H1 (cell line): Measurements from ENCODE around the gene HK2.

Experiments used
- BRCA1 ChIP-seq: IDR thresholded peaks from 2 replicates; pipeline ENCODE4 v1.6.1; 2012; ENCODE audit warnings: low read depth, low read length, improper control_type of control experiment
- CTCF ChIP-seq, 3 experiments: IDR thresholded peaks; 1 replicate in 2 of 3; 2 replicates in 1 of 3; pipeline versions ENCODE4 v1.5.1 to v1.6.1; 2011; ENCODE audit warnings: low read length in 3 of 3, mild to moderate bottlenecking in 3 of 3, inconsistent platforms in 2 of 3, low read depth in 1 of 3, moderate library complexity in 1 of 3; ENCODE audit not compliant: insufficient read depth in 1 of 3; ENCODE audit errors: control extremely low read depth in 1 of 3
- RNF2 ChIP-seq: fragments of 200-900, 300-1000 bp; sonication (generic); IDR thresholded peaks from 2 replicates; pipeline ENCODE4 v1.7.1; 2016; ENCODE audit warnings: borderline replicate concordance, low read depth, mild to moderate bottlenecking, antibody characterized with exemption, low read length; ENCODE audit not compliant: poor library complexity, severe bottlenecking; ENCODE audit errors: missing control alignments

- TF ChIP-seq CTCF (IDR thresholded peaks at IDR 0.05; ENCODE audit: control extremely low read depth in 1 of 3, insufficient read depth in 1 of 3, low read depth in 1 of 3, low read length in 3 of 3), result no peak
- TF ChIP-seq BRCA1, result no peak
- TF ChIP-seq RNF2, result no peak
Measured at GRCh38 chr2:74844752-74845151, 10.8 kb downstream of the HK2 start.
